Panc1 (cell line): ENCODE results near the gene MYOG.

ENCODE experiments used
- SIN3A ChIP-seq: IDR thresholded peaks from 2 replicates; pipeline ENCODE4 v1.6.1; 2012; ENCODE audit warnings: low read depth, mild to moderate bottlenecking, low read length, moderate library complexity, borderline replicate concordance; ENCODE audit not compliant: insufficient read depth
- TF ChIP-seq, protein P1 (sequence below): fragments of 450-650 bp; IDR thresholded peaks from 2 replicates; pipeline ENCODE4 v1.5.1; 2017; ENCODE audit warnings: mild to moderate bottlenecking

DNA sequence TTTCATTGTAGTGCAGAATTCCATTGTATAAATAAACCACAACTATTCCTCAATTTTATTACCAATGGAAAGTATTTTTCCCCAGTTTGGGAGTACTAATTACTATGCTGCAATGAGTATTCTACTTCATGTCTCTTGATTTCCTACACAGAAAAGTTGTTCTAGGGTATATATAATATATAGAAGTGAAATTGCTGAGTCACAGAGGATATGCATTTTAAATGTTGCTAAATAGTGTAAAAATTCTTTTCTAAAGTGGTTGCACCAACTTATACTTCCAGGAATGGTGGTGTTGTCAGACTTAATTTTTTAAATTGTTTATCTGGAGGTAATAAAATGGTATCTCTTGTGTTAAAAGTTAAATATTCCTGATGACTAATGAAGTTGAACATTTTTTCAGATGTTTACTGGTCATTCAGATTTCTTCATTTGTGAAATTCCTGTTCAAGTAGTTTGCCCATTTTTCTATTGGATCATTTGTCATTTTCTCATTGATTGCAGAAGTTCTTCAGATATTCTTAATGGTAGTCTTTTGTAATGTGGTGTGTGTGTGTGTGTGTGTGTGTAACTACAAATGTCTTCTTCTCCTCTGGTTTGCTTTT is 19.1 kb upstream of the MYOG start:
- TF ChIP-seq, protein P1, sequence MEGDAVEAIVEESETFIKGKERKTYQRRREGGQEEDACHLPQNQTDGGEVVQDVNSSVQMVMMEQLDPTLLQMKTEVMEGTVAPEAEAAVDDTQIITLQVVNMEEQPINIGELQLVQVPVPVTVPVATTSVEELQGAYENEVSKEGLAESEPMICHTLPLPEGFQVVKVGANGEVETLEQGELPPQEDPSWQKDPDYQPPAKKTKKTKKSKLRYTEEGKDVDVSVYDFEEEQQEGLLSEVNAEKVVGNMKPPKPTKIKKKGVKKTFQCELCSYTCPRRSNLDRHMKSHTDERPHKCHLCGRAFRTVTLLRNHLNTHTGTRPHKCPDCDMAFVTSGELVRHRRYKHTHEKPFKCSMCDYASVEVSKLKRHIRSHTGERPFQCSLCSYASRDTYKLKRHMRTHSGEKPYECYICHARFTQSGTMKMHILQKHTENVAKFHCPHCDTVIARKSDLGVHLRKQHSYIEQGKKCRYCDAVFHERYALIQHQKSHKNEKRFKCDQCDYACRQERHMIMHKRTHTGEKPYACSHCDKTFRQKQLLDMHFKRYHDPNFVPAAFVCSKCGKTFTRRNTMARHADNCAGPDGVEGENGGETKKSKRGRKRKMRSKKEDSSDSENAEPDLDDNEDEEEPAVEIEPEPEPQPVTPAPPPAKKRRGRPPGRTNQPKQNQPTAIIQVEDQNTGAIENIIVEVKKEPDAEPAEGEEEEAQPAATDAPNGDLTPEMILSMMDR: no peak
- no peak for TF ChIP-seq SIN3A
